A673 (cell line): Measurements from ENCODE around the gene HIVEP1. TPM values are rescaled to one million over a fixed set of nuclear protein-coding genes. Genes with fewer than 3 reads are reported as not detected.
"Not testable (repeated sequence)": the region's sequence is repeated elsewhere in the genome, so short reads cannot be mapped to it uniquely, and the experiment has no call there.

Experiments
- BruUV-seq: library from RNA; stranded (reverse); fragments of 400-500 nt; replicated peaks from 2 replicates; lab custom pipeline; 2021; lab: Mats Ljungman, UMichigan
- CTCF ChIA-PET: fragments of 300-600 bp; sonication (Branson Sonifier 250); formaldehyde crosslinking; loops from one replicate; lab custom pipeline; 2022; ENCODE audit warnings: antibody characterized with exemption; lab: Charles Lee
- POLR2A ChIA-PET: fragments of 300-600 bp; sonication (Branson Sonifier 250); formaldehyde crosslinking; loops from one replicate; lab custom pipeline; 2022; ENCODE audit warnings: antibody characterized with exemption; ENCODE audit not compliant: low non-redundant PET; lab: Charles Lee
- DNase-seq: peaks from one replicate; pipeline ENCODE4 v3.0.0-alpha.2; 2015; ENCODE audit warnings: low spot score
- H3K27ac ChIP-seq: fragments of 200-600 bp; sonication (generic); 2 replicates; pipeline ENCODE4 v1.5.1; 2016; ENCODE audit warnings: mixed run types, low read depth, mild to moderate bottlenecking, mixed read lengths, antibody characterized with exemption, low read length; ENCODE audit not compliant: poor library complexity, severe bottlenecking
- H3K27me3 ChIP-seq: fragments of 200-600 bp; sonication (generic); replicated peaks from 2 replicates; pipeline ENCODE4 v1.6.1; 2017; ENCODE audit warnings: mixed run types, low read depth, mild to moderate bottlenecking, mixed read lengths, antibody characterized with exemption, low read length; ENCODE audit not compliant: insufficient read depth, poor library complexity
- H3K36me3 ChIP-seq: fragments of 200-600 bp; sonication (generic); 2 replicates; pipeline ENCODE4 v1.6.1; 2016; ENCODE audit warnings: mixed run types, mild to moderate bottlenecking, mixed read lengths, antibody characterized with exemption, low read length; ENCODE audit not compliant: insufficient read depth, poor library complexity, severe bottlenecking
- H3K4me1 ChIP-seq: fragments of 200-600 bp; sonication (generic); 2 replicates; pipeline ENCODE4 v1.6.1; 2017; ENCODE audit warnings: mixed run types, mild to moderate bottlenecking, mixed read lengths, antibody characterized with exemption, low read length; ENCODE audit not compliant: insufficient read depth, poor library complexity, severe bottlenecking
- H3K4me3 ChIP-seq: fragments of 200-600 bp; sonication (generic); 2 replicates; pipeline ENCODE4 v1.5.1; 2016; ENCODE audit warnings: low read depth, mixed run types, mild to moderate bottlenecking, mixed read lengths, low read length; ENCODE audit not compliant: poor library complexity, severe bottlenecking
- H3K9me3 ChIP-seq: fragments of 200-600 bp; sonication (generic); 2 replicates; pipeline ENCODE4 v1.6.1; 2016; ENCODE audit warnings: mixed run types, low read depth, mild to moderate bottlenecking, mixed read lengths, antibody characterized with exemption, low read length; ENCODE audit not compliant: poor library complexity, severe bottlenecking
- EZH2 ChIP-seq: fragments of 200-600 bp; sonication (generic); IDR thresholded peaks from 2 replicates; pipeline ENCODE4 v1.6.1; 2017; ENCODE audit warnings: borderline replicate concordance, low read depth, mild to moderate bottlenecking, mixed read lengths, antibody characterized with exemption, low read length; ENCODE audit not compliant: poor library complexity, severe bottlenecking
- intact Hi-C: fragments of 100-400 bp; cut with micrococcal nuclease; formaldehyde crosslinking; loops from one replicate; pipeline ENCODE4 v1.10.0; 2022; ENCODE audit not compliant: unreplicated experiment
- total RNA-seq: library from RNA; stranded (reverse); gene quantifications from 2 replicates; pipeline ENCODE4 v1.2.3, GENCODE V29; 2021
- TF ChIP-seq, protein P1 (sequence below): fragments of 300-800, 200-600 bp; sonication (generic); conservative IDR thresholded peaks from 2 replicates; pipeline ENCODE4 v1.5.1; 2017; ENCODE audit warnings: low read depth, mild to moderate bottlenecking, antibody characterized with exemption, low read length, moderate library complexity, mixed read lengths

The HIVEP1 gene
- total RNA-seq, 1 experiment from 2014 or later = 21.5 TPM

DNA sequence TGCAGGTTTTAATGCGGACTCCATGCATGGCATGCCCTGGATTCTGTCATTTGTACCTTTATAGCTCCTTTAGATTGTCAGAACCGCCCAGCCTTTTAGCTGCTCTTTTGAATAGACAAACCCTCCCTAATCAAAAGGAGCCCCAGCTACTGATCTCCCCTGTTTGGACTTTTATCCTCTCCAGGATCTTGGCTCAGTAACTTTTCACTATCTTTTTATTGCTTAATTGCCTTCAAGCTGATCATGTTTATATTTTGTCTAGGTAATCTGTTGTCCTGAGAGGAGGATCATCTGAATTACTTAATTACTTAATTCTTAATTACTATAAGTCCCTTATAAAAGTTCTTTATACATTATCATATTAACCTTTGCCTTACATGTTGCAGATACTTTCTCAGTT is 93.2 kb downstream of the HIVEP1 start:
- no peak for DNase-seq
- Histone ChIP-seq H3K4me3 (no peak overlapping the region), H3K27ac (no peak overlapping the region), H3K4me1 (no peaks in the 10 kb centered on the region), H3K9me3 (no peaks in the 10 kb centered on the region), H3K27me3 (no peaks in the 10 kb centered on the region), H3K36me3 (no peaks in the 10 kb centered on the region)
- ChIA-PET CTCF (no interaction called here), POLR2A (no interaction called here)
- intact Hi-C loops = no loop called here
- no TSS peak for BruUV-seq
- TF ChIP-seq, protein P1, sequence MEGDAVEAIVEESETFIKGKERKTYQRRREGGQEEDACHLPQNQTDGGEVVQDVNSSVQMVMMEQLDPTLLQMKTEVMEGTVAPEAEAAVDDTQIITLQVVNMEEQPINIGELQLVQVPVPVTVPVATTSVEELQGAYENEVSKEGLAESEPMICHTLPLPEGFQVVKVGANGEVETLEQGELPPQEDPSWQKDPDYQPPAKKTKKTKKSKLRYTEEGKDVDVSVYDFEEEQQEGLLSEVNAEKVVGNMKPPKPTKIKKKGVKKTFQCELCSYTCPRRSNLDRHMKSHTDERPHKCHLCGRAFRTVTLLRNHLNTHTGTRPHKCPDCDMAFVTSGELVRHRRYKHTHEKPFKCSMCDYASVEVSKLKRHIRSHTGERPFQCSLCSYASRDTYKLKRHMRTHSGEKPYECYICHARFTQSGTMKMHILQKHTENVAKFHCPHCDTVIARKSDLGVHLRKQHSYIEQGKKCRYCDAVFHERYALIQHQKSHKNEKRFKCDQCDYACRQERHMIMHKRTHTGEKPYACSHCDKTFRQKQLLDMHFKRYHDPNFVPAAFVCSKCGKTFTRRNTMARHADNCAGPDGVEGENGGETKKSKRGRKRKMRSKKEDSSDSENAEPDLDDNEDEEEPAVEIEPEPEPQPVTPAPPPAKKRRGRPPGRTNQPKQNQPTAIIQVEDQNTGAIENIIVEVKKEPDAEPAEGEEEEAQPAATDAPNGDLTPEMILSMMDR = no peak
- TF ChIP-seq EZH2 = no peak

DNA sequence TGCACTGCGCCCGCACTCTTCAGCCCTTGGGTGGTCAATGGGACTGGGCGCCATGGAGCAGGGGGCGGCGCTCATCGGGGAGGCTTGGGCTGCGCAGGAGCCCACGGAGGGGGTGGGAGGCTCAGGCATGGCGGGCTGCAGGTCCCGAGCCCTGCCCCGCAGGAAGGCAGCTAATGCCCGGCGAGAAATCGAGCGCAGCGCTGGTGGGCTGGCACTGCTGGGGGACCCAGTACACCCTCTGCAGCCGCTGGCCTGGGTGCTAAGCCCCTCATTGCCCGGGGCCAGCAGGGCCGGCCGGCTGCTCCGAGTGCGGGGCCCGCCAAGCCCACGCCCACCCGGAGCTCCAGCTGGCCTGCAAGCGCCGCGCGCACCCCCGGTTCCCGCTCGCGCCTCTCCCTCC is 96.3 kb downstream of the HIVEP1 start:
- intact Hi-C loops, H3K36me3 ChIP-seq, DNase-seq, H3K27ac ChIP-seq, H3K4me3 ChIP-seq, H3K4me1 ChIP-seq, H3K9me3 ChIP-seq, POLR2A ChIA-PET, BruUV-seq, H3K27me3 ChIP-seq, CTCF ChIA-PET: not testable (repeated sequence)

DNA sequence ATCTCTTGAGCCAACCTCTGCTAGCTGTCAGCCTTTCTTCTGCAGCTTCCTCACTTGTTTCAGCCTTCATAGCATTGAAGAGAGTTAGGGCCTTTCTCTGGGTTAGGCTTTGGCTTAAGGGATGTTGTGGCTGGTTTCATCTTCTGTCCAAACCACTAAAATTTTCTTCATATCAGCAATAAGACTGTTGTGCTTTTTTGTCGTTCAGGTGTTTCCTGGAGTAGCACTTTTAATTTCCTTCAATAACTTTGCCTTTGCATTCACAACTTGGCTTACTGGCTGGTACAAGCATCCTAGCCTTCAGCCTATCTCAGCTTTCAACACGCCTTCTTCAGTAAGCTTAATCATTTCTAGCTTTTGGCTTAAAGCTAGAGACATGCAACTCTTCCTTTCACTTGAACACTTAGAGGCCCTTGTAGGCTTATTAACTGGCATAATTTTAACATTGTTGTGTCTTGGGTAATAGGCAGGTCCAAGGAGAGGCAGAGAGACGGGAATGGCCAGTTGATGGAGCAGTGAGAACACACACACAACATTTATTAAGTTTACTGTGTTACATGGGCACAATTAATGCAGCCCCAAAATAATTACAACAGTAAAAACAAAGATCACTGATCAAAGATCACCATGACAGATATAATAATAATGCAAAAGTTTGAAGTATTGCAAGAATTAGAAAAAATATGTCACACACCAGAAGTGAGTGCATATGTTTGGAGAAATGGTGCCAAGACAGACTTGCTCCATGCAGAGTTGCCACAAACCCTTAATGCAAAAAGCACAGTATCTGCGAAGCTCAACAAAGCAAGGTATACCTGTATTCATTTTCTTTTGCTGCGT is 98.6 kb downstream of the HIVEP1 start:
- CTCF ChIA-PET = no interaction called here

More for the DNA sequence above, 98.6 kb downstream of the HIVEP1 start:
- POLR2A ChIA-PET = no interaction called here
- TF ChIP-seq, protein P1 = no peak
- no peak for TF ChIP-seq EZH2
- Histone ChIP-seq H3K27me3 (no peaks in the 10 kb centered on the region), H3K27ac (no peak overlapping the region), H3K36me3 (no peaks in the 10 kb centered on the region), H3K4me1 (no peaks in the 10 kb centered on the region), H3K4me3 (no peak overlapping the region), H3K9me3 (no peaks in the 10 kb centered on the region)
- no TSS peak for BruUV-seq
- no peak for DNase-seq
- intact Hi-C loops = no loop called here
